Muscle of back (tissue), 11 donors: ENCODE results near the gene DTX1. TPM values are rescaled to one million over a fixed set of nuclear protein-coding genes. Genes with fewer than 3 reads are reported as not detected.
A peak's percentile ranks its signal among the peaks of the same experiment; 100 is the strongest.

Source experiments
- DNase-seq, 3 donors: peaks; one replicate each; pipeline versions ENCODE4 v3.0.0 to v3.0.0-alpha.2; 2013
- polyA plus RNA-seq, 10 donors: library from polyadenylated mRNA; unstranded; fragments of 120-200 nt; gene quantifications; one replicate each; pipeline ENCODE4 v1.2.1, GENCODE V29; 2013; ENCODE audit not compliant: insufficient read length in 10 of 10

The DTX1 gene
- polyA plus RNA-seq, 10 donors, result 3.1 to 6.1 (median 4.2) TPM

GRCh38 chr12:113054948-113055486 lies 1.5 kb upstream of the DTX1 start:
- no peak for DNase-seq

DNA sequence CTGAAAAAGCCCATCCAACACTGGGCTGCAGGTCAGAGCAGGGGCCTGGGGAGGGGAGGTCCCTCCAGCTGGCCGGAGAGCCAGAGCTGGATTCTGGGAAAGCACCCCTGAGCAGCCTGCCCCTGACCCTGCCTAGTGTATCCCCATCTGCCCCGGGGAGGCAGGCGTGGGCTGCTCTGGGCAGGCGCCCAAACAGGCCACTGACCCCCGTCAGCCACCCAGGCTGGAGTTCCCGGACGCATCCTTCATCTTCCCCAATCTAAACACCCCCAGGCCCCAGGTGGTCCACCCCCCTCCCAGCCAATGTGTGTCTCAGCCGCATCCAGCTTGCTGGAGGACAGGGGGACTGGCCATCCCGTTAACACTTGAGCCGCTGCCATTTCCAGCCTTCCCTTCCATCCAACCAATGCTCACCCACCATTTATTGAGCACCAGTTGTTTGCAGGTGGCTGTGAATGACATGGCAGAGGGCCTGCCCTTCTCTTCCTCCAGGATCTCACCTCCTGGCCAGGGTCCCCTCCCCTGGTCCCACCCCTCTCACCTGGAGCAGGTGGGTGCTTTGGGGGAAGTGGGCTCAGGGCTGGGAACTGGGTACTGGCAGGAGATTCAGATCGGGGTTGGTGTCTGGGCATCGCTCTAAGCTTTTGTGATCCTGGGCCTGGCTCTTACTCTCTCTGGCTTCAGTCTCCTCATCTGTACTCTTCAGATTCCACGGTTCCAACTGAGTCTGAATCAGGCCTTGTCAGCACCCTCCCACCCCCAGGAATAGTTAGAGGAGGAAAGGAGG lies 743 bp upstream of the DTX1 start:
- DNase-seq, result peak in 1 of 3 donors; percentile 59

- DNase-seq, result no peak
These were observed 224 bp upstream of the DTX1 start for GRCh38 chr12:113056381-113056630.

DNA sequence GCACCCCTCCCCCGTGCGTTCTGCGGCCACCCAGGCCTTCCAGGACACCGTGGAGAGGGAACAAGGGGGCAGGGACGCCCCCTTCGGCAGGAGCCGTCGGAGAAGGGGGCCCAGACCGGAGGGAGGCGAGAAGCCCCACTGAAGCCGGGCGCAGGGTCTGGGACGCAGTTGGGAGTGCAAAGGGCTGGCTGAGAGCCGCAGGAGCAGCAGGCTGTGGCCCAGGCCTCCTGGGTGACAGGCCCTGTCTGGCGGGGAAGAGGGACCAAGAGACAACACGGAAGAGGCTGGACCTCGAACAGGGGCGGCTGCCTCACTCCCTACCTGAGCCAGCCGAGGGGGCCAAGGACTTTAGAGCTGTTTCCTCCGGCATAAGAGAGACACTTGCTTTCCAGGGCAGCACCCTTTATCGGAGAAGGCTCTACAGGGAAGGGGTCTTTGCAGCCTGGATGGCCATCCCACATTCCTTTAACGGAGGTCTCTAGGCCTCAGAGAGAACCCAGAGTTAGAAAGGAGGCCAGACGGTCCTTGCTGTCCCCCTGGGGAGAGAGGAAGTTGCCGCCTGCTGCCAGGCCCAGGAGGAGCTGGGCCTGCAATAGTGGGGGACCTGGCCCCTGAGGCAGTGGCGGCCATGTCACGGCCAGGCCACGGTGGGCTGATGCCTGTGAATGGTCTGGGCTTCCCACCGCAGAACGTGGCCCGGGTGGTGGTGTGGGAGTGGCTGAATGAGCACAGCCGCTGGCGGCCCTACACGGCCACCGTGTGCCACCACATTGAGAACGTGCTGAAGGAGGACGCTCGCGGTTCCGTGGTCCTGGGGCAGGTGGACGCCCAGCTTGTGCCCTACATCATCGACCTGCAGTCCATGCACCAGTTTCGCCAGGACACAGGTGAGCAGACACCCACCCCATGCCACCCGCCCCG lies 1.3 kb downstream of the DTX1 start:
- no peak for DNase-seq

DNA sequence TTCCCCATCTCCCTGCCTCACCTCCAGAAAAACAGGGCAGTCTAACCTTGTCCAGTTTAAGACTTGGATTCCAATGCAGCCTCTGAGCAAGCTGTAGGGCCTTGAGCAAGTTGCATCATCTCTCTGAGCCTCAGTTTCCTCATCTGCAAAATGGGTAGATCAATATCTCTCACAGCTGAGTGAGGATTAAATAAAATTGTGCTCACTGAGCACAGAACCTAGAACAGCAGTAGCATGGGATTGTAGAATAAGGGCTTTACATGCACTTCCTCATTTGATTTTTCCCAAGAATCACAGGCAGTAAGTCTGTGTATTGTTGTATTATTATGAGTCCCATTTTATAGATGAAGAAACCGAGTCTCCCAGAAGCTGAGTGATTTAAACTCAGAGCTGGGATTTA lies 2.0 kb downstream of the DTX1 start:
- no peak for DNase-seq

GRCh38 chr12:113059071-113059595 lies 2.6 kb downstream of the DTX1 start:
- DNase-seq, result no peak

DNA sequence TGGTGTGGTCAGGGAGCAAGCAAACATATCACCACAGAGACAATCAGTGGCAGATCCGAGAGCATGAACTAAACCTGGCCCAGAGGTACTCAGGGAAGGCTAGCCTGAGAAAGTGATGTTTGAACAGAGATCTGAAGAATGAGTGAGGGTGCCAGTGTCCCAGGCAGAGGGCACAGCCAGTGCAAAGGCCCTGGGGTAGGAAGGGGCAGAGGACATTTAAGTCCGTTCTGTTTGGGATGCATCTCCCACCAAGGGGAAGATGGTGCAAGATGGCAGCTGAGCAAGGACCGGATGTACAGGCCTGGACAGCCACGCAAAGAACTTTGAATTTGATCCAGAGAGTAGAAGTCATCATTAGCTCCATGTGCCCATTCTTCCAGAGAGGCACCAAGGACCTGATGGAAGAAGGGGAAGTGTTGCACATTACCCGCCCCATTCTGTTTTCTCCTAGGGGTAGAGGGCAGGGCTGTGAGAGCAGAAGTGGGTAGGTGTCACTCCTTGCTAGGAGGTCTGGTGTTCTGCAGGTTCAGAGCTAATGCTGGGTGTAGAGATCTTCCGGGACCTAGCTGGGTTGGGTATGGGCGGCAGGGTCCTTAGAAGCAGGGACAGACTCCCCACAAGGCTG lies 3.9 kb downstream of the DTX1 start:
- DNase-seq, result no peak

GRCh38 chr12:113061061-113061694 lies 4.6 kb downstream of the DTX1 start:
- DNase-seq, result no peak

GRCh38 chr12:113062502-113063395 lies 6.2 kb downstream of the DTX1 start:
- no peak for DNase-seq

- no peak for DNase-seq
These were observed 7.1 kb downstream of the DTX1 start for GRCh38 chr12:113063396-113064350.

GRCh38 chr12:113064395-113065125 lies 8.0 kb downstream of the DTX1 start:
- DNase-seq, result no peak

DNA sequence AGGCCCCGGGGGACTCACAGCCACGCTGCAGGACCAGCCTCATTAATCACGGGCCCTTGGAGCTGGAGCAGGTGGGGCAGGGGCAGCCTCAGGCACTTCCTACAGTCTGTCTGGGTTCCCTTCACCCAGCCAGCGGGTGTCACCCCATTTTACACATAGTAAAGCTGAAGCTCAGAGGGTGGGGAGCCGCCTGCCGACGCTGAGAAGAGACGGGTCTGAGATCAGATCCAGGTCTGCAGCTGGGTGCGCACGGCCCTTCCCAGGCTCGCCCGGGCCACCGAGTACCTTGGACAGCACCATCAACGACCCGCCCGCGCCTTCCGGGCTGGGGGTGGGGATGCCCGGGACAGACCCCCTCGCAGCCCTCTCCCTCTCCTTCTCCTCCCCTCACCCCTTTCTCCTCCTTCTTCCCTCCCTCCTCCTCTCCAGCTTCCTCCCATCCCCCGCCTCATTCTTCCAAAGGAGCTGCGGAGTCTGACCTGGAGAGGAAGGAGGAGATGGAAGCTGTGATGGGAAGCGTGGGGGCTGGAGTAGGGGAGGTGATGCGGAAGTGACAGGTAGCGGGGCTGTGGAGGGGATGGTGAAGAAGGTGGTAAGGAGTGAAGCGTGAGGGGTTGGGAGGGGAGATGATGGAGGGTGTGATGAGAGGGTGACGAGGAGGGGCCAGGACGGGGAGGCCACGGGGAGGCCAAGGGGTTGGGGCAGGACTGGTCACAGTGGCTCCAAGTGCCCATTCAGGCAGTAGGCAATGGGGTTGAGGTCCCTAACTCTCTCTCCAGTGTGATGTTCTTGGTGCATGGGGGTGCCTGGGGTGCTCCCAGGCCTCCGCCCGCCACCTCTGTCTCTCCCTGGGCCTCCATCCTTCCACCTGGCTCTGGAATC lies 8.8 kb downstream of the DTX1 start:
- peak in 1 of 3 donors; percentile 62 for DNase-seq

DNA sequence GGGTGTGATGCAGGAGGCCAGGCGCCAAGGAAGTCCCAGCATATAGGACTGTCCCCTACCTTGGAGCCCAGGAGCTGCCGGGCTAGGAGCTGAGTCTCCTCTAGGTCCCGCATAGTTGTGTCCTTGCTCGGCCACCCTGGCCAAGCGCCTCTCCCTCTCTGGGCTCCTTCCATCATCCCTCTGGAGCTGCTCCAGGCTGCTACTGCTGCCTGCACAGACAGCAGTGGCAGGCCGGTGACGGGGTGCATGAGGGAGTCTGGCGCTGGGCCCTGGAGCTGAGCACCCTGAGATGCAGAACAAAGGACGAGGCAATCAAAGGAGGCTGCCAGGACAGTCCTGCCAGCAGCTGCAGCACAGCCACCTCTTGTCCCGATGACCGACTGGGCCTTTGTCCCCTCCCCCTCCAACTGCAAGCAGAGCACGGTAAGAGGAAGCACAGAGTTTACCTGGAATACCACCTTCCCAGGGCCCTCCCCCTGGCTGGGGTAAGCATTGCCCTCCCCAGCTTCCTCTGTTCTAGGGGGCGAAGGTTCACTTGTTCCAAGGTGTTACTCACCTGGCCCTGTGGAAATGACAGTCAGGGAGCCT lies 10.4 kb downstream of the DTX1 start:
- no peak for DNase-seq

GRCh38 chr12:113067987-113068935 lies 11.7 kb downstream of the DTX1 start:
- DNase-seq, result no peak

- no peak for DNase-seq
These were observed 12.6 kb downstream of the DTX1 start for GRCh38 chr12:113069149-113069548.

DNA sequence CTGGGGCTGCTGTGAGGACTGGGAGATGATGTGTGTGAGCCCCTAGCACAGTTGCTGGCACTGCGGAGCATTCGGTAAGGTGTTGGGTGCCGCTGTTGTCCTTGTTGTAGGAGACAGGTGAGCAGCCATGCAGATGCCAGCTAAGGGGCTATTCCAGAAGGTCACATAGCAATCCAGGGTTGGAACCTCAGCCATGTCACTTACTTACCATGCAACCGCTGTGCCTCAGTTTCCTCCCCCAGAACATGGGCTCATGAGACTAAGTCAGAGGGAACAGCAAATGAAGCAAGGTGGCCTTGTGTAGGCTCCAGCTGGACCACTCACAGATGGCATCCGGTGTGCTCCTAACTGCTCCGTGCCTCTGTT lies 13.2 kb downstream of the DTX1 start:
- DNase-seq, result no peak
